SK-N-SH treated with all-trans-retinoic acid at 6 μM for 48 hours (cell line): ENCODE measurements around the gene PGGT1B.

Experiments
- ATAC-seq: fragments of 200-7000 bp; cut with Tn5 transposase; 3 replicates; pipeline ENCODE4 v1.9.1; 2020; ENCODE audit warnings: mild to moderate bottlenecking, moderate library complexity
- ARNTL ChIP-seq: fragments of 450-650 bp; formaldehyde crosslinking; IDR thresholded peaks from 2 replicates; pipeline ENCODE4 v1.5.0; 2020; ENCODE audit warnings: low read depth, mild to moderate bottlenecking, moderate library complexity, borderline replicate concordance
- BACH2 ChIP-seq: fragments of 250-450 bp; sonication (Bioruptor Pico); IDR thresholded peaks from 2 replicates; pipeline ENCODE4 v1.9.0; 2021; ENCODE audit warnings: mild to moderate bottlenecking, borderline replicate concordance
- CSDC2 ChIP-seq: fragments of 250-450 bp; sonication (Bioruptor Pico); IDR thresholded peaks from 2 replicates; pipeline ENCODE4 v1.5.0; 2020; ENCODE audit warnings: mild to moderate bottlenecking, moderate library complexity
- ESRRG ChIP-seq: fragments of 250-450 bp; sonication (Bioruptor Pico); IDR thresholded peaks from 2 replicates; pipeline ENCODE4 v1.6.1; 2021; ENCODE audit warnings: mild to moderate bottlenecking
- GLIS3 ChIP-seq: fragments of 250-450 bp; sonication (Bioruptor Pico); IDR thresholded peaks from 2 replicates; pipeline ENCODE4 v1.5.0; 2020; ENCODE audit warnings: mild to moderate bottlenecking, moderate library complexity
- ISL1 ChIP-seq: fragments of 250-450 bp; sonication (Bioruptor Pico); IDR thresholded peaks from 2 replicates; pipeline ENCODE4 v2.1.2; 2022; ENCODE audit warnings: mild to moderate bottlenecking, moderate library complexity
- OSR1 ChIP-seq: fragments of 250-450 bp; sonication (Bioruptor Pico); IDR thresholded peaks from 2 replicates; pipeline ENCODE4 v1.8.0; 2022; ENCODE audit warnings: moderate library complexity, mild to moderate bottlenecking, inconsistent platforms
- PPARA ChIP-seq: fragments of 250-450 bp; sonication (Bioruptor Pico); IDR thresholded peaks from 2 replicates; pipeline ENCODE4 v1.5.0; 2020; ENCODE audit warnings: mild to moderate bottlenecking, borderline replicate concordance
- RARB ChIP-seq: fragments of 250-450 bp; sonication (Bioruptor Pico); IDR thresholded peaks from 2 replicates; pipeline ENCODE4 v1.8.0; 2021; ENCODE audit warnings: mild to moderate bottlenecking, moderate library complexity
- SNAI2 ChIP-seq: fragments of 250-450 bp; sonication (Bioruptor Pico); IDR thresholded peaks from 2 replicates; pipeline ENCODE4 v1.5.0; 2020; ENCODE audit warnings: mild to moderate bottlenecking, moderate library complexity
- TCF4 ChIP-seq: fragments of 250-450 bp; sonication (Bioruptor Pico); IDR thresholded peaks from 2 replicates; pipeline ENCODE4 v1.8.0; 2021; ENCODE audit warnings: mild to moderate bottlenecking, moderate library complexity, borderline replicate concordance
- TOX ChIP-seq: fragments of 250-450 bp; sonication (Bioruptor Pico); IDR thresholded peaks from 2 replicates; pipeline ENCODE4 v1.8.0; 2021; ENCODE audit warnings: mild to moderate bottlenecking, moderate library complexity, borderline replicate concordance
- ZC3H10 ChIP-seq: fragments of 250-450 bp; sonication (Bioruptor Pico); IDR thresholded peaks from 2 replicates; pipeline ENCODE4 v1.5.1; 2021; ENCODE audit warnings: mild to moderate bottlenecking, moderate library complexity
- ZFP3 ChIP-seq: fragments of 250-450 bp; sonication (Bioruptor Pico); IDR thresholded peaks from 2 replicates; pipeline ENCODE4 v1.5.0; 2020; ENCODE audit warnings: mild to moderate bottlenecking, moderate library complexity
- ZFP30 ChIP-seq: fragments of 450-650 bp; formaldehyde crosslinking; IDR thresholded peaks from 2 replicates; pipeline ENCODE4 v1.5.0; 2022; ENCODE audit warnings: mild to moderate bottlenecking, moderate library complexity
- ZNF565 ChIP-seq: fragments of 450-650 bp; formaldehyde crosslinking; conservative IDR thresholded peaks from 2 replicates; pipeline ENCODE4 v1.5.0; 2020; ENCODE audit warnings: low read depth, mild to moderate bottlenecking, moderate library complexity
- ZNF70 ChIP-seq: fragments of 450-650 bp; formaldehyde crosslinking; IDR thresholded peaks from 2 replicates; pipeline ENCODE4 v1.5.0; 2020; ENCODE audit warnings: mild to moderate bottlenecking, moderate library complexity
- TF ChIP-seq, protein P1 (sequence below): fragments of 250-450 bp; sonication (Bioruptor Pico); IDR thresholded peaks from 2 replicates; pipeline ENCODE4 v1.5.1; 2021; ENCODE audit warnings: mild to moderate bottlenecking, moderate library complexity
- TF ChIP-seq, protein P2 (sequence below): fragments of 250-450 bp; sonication (Bioruptor Pico); IDR thresholded peaks from 2 replicates; pipeline ENCODE4 v1.5.1; 2020; ENCODE audit warnings: low read depth, mild to moderate bottlenecking, moderate library complexity
- TF ChIP-seq, protein P3 (sequence below): fragments of 250-450 bp; sonication (Bioruptor Pico); IDR thresholded peaks from 2 replicates; pipeline ENCODE4 v1.8.0; 2020; ENCODE audit warnings: mild to moderate bottlenecking, moderate library complexity, borderline replicate concordance
- TF ChIP-seq, protein P4 (sequence below): fragments of 250-450 bp; sonication (Bioruptor Pico); IDR thresholded peaks from 2 replicates; pipeline ENCODE4 v1.8.0; 2021; ENCODE audit warnings: low read depth, mild to moderate bottlenecking, moderate library complexity, borderline replicate concordance

The PGGT1B gene

DNA sequence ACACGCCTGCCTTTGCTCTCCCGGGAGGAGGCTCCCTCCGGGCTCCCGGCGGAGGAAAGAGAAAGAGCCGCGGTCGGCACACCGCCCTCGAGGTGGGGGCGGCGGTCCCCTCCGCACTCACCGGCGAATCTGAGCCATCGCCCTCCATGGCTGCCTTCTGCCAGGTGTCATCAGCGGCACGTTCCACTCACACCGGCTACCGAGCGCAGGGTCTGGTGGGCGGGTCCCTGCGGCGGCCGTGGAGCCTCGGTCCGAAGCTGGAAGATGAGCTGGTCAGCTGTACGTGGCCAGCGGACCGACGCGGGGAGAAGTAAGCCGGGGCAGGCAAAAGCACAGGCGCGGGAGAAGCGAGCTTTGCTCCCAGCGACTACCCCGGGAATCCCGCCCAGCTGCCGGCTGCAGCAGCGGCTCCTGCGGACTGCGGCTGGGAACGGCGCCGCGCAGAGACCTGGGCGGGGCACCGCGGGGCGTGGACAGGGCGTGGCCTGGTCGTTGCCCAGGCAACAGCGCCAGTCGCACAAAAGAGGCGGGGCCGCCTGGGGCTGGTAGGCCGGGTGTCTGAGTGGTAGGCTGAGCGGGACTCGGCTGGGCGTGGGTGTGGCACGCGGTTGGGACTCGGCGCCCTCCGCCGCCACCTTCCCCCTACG, 93.1 kb downstream of the PGGT1B start, which contains the start of gene TRIM36:
TSS of gene TRIM36 (minus strand) at position 422 of the 647 bp plus-strand sequence. CDS start at position 148, 274 bp downstream.
- no peak for TF ChIP-seq CSDC2 (CRISPR knock-in tag)
- TF ChIP-seq, protein P1, sequence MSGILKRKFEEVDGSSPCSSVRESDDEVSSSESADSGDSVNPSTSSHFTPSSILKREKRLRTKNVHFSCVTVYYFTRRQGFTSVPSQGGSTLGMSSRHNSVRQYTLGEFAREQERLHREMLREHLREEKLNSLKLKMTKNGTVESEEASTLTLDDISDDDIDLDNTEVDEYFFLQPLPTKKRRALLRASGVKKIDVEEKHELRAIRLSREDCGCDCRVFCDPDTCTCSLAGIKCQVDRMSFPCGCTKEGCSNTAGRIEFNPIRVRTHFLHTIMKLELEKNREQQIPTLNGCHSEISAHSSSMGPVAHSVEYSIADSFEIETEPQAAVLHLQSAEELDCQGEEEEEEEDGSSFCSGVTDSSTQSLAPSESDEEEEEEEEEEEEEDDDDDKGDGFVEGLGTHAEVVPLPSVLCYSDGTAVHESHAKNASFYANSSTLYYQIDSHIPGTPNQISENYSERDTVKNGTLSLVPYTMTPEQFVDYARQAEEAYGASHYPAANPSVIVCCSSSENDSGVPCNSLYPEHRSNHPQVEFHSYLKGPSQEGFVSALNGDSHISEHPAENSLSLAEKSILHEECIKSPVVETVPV, result no peak
- TF ChIP-seq ZC3H10 (CRISPR knock-in tag), result no peak
- TF ChIP-seq GLIS3 (CRISPR knock-in tag), result peak; percentile 55; the same call in 1 of the 2 replicates
- peak; percentile 94 for ATAC-seq

DNA sequence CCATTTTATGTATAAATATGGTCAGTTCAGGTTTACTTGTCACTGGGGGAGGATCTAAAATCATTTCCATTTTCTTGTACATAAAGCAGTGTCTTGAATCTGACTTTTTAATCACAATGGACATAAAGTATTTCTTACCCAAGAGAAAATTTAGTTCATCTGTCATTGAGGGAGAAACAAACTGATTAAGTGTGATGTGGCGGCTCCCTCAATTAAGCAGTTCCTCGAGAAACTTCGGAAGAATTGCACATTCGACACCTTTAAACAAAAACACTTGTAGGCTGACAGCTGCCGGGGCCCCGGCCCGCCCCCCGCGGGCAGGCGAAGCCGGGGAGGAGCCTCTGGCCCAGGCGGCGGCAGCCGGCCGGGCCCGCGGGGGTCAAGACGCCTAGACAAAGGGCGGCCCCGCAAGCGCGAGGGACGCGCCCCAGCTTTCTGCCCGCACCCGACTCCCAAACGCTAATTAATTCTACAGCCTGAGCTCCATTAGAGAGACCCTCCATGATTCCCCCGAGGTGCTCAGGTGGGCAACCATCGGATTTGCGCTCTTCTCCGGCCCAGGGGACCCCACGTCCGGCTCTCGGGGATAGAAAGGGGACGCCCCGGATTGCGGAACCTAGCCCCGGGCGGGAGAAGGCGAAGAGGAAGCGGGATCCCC, 93.7 kb downstream of the PGGT1B start:
- TF ChIP-seq ZNF565 (no peak), ZFP30 (CRISPR knock-in tag) (no peak), TCF4 (CRISPR knock-in tag) (no peak), ESRRG (no peak), ARNTL (no peak), GLIS3 (CRISPR knock-in tag) (no peak), SNAI2 (CRISPR knock-in tag) (no peak), RARB (no peak), OSR1 (no peak), TOX (no peak), ZNF70 (CRISPR knock-in tag) (no peak), ISL1 (no peak), ZFP3 (CRISPR knock-in tag) (no peak), BACH2 (CRISPR knock-in tag) (no peak), ZC3H10 (CRISPR knock-in tag) (no peak), PPARA (CRISPR knock-in tag) (no peak)
- TF ChIP-seq, protein P2, sequence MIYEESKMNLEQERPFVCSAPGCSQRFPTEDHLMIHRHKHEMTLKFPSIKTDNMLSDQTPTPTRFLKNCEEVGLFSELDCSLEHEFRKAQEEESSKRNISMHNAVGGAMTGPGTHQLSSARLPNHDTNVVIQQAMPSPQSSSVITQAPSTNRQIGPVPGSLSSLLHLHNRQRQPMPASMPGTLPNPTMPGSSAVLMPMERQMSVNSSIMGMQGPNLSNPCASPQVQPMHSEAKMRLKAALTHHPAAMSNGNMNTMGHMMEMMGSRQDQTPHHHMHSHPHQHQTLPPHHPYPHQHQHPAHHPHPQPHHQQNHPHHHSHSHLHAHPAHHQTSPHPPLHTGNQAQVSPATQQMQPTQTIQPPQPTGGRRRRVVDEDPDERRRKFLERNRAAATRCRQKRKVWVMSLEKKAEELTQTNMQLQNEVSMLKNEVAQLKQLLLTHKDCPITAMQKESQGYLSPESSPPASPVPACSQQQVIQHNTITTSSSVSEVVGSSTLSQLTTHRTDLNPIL (CRISPR knock-in tag), result no peak
- TF ChIP-seq, protein P1, result no peak
- TF ChIP-seq, protein P3, sequence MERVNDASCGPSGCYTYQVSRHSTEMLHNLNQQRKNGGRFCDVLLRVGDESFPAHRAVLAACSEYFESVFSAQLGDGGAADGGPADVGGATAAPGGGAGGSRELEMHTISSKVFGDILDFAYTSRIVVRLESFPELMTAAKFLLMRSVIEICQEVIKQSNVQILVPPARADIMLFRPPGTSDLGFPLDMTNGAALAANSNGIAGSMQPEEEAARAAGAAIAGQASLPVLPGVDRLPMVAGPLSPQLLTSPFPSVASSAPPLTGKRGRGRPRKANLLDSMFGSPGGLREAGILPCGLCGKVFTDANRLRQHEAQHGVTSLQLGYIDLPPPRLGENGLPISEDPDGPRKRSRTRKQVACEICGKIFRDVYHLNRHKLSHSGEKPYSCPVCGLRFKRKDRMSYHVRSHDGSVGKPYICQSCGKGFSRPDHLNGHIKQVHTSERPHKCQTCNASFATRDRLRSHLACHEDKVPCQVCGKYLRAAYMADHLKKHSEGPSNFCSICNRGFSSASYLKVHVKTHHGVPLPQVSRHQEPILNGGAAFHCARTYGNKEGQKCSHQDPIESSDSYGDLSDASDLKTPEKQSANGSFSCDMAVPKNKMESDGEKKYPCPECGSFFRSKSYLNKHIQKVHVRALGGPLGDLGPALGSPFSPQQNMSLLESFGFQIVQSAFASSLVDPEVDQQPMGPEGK (CRISPR knock-in tag), result no peak
- TF ChIP-seq, protein P4, sequence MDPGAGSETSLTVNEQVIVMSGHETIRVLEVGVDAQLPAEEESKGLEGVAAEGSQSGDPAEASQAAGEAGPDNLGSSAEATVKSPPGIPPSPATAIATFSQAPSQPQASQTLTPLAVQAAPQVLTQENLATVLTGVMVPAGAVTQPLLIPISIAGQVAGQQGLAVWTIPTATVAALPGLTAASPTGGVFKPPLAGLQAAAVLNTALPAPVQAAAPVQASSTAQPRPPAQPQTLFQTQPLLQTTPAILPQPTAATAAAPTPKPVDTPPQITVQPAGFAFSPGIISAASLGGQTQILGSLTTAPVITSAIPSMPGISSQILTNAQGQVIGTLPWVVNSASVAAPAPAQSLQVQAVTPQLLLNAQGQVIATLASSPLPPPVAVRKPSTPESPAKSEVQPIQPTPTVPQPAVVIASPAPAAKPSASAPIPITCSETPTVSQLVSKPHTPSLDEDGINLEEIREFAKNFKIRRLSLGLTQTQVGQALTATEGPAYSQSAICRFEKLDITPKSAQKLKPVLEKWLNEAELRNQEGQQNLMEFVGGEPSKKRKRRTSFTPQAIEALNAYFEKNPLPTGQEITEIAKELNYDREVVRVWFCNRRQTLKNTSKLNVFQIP (CRISPR knock-in tag), result no peak
- peak; percentile 3; the same call in 2 of the 3 replicates for ATAC-seq

DNA sequence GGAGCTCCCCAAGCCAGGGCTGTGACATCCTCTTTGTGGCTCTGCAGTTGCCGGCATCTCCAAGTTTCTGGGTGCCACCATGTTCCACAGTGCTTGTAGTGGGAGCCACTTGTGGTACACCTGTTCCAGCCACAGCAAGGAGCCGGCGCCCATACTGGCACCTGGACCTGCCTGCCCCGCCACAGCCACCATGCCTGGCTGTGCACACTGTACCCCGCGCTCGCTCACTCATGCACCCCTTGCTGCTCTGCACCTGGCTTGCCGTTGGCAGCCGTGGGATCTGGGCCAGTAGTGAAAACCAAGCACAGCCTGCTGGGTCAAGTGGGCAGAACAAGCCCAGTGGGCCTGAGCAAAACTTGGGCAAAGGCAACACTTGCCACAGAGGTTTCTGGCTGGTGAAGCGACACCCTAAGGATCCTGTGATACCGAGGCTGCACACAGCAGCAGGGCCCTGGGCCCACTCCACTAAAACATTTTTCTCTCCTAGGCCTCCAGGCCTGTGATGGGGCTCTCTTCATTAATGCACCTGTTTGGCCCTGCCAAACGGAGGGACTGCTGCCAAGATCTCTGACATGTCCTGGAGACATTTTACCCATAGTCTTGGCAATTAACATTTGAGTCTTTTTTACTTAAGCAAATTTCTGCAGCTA, 95.8 kb downstream of the PGGT1B start:
- no peak for TF ChIP-seq RARB
- TF ChIP-seq SNAI2 (CRISPR knock-in tag), result no peak
- TF ChIP-seq ZFP30 (CRISPR knock-in tag), result no peak
- no peak for TF ChIP-seq ZC3H10 (CRISPR knock-in tag)
- no peak for TF ChIP-seq ARNTL
- no peak for TF ChIP-seq ISL1
- TF ChIP-seq, all 23 proteins: peak for 0
- ATAC-seq, result no peak
